ENCODE measurements around the gene LCE2D. TPM values are rescaled to one million over a fixed set of nuclear protein-coding genes. Genes with fewer than 3 reads are reported as not detected.

Gene LCE2D, protein sequence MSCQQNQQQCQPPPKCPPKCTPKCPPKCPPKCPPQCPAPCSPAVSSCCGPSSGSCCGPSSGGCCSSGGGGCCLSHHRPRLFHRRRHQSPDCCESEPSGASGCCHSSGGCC
- total RNA-seq (2022; extraction: Qiagen RNA extraction; ENCODE audit: low read depth): not detected in 5 replicates

DNA sequence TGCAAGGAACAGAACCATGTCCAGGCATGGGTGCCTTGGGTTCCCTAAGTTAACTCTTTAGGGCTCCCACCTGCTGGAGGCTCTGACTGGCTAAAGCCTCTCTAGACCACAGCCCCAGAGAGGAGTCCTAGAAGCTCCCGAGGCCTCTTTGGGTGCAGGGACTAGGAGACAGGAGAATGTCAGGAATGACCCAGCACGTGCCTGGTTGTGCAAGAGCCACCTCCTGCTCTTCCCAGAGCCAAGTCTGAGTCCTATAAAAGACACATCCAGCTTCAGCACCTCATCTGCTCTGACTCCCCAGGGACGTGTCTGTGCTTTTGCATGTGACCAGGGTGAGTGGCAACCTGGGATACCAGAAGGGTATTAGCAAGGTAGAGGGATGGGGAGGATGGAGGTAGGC, at the start of gene LCE2D:
Gene LCE2D, plus strand, starts transcription at position 283 of the 400 bp plus-strand sequence. CDS start 726 bp downstream, outside the sequence.

DNA sequence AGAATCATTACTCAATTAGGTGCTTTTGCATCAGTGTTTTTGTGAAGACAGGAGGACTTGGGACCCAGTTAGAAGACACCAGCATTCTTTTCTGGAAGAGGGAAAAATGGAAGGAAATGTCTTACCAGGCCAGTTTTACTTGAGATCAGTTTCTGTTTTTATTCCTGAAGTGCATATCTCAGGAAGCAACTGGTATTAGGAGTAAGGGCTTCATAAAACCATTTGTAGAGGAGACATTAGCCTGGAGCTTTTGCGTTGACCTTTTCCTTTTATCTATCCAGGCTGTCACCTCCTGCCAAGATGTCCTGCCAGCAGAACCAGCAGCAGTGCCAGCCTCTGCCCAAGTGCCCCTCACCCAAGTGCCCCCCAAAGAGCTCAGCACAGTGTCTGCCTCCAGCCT, 49.7 kb upstream of the LCE2D start, which contains the start of gene LCE3B:
Gene LCE3B, plus strand, starts transcription at position 301 of the 400 bp plus-strand sequence. Its CDS starts 0 bp downstream, at position 301.

DNA sequence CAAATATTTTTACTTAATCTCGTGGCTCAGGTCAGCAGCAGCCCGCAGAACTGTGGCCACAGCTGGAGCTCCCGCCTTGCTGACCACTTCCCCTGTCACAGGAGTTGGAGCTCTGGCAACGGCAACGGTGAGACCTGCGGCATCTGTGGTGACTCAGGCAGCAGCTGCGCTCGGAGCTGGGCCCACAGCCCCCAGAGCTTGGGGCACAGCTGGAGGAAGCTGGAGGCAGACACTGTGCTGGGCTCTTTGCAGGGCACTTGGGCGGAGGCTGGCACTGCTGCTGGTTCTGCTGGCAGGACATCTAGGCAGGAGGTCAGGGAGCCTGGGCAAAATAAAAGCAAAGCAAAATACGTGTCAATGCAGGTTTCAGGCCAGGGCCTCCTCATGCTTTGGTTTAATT, 40.4 kb upstream of the LCE2D start, which contains the start of gene LCE3A:
Gene LCE3A, minus strand, starts transcription at position 301 of the 400 bp plus-strand sequence. Its CDS starts 0 bp downstream, at position 301.

DNA sequence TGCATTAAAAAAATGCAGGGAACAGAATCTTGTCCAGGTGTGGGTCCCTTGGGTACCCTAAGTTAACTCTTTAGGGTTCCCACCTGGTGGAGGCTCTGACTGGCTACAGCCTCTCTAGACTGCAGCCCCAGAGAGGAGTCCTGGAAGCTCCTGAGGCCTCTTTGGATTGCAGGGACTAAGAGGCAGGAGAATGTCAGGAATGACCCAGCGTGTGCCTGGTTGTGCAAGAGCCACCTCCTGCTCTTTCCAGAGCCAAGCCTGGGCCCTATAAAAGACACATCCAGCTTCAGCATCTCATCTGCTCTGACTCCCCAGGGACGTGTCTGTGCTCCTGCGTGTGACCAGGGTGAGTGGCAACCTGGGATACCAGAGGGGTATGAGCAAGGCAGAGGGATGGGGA, 11.8 kb downstream of the LCE2D start, which contains the start of gene LCE2C:
Gene LCE2C, plus strand, starts transcription at position 297 of the 400 bp plus-strand sequence. CDS start 737 bp downstream, outside the sequence.

DNA sequence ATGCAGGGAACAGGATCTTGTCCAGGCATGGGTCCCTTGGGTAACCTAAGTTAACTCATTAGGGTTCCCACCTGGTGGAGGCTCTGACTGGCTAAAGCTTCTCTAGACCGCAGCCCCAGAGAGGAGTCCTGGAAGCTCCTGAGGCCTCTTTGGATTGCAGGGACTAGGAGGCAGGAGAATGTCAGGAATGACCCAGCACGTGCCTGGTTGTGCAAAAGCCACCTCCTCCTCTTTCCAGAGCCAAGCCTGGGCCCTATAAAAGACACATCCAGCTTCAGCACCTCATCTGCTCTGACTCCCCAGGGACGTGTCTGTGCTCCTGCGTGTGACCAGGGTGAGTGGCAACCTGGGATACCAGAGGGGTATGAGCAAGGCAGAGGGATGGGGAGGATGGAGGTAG, 22.6 kb downstream of the LCE2D start, which contains the start of gene LCE2B:
Gene LCE2B, plus strand, starts transcription at position 301 of the 400 bp plus-strand sequence. CDS start 721 bp downstream, outside the sequence.

DNA sequence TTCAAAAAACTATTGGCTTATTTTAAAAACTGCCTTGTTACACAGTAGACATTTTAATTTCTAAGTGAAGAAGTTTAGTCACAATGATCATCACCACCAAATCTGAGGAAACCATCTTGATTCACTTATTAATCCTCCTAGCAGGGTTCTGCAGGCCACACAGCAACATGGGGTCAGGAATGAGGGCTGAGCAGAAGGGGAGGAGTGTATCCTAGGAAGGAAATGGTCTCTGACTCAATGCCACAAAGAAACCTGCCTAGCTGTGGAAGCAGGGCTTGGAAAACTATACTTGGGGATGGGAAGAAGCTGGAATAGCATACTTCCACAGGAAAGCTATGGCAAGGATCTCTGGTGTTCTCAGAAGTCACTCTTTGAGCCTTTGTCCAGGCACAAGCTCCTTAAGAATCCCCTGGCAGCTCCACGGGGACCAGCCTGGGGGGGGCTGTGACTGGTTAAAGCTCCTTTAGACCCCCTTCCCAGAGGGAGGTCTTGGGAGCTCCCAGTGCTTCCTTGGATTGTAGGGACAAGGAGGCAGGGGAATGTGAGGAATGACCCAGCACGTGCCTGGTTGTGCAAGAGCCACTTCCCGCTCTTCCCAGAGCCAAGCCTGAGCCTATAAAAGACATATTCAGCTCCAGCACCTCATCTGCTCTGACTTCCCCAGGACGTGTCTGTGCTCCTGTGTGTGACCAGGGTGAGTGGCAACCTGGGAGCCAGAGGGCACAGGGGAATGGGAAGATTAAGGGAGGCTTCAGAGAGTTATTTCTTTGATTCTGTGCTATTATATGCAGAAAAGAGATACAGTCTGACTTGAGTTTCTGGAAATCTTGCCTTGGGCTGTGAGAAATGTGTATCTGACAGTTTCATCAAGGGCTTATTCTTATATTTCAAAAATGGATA, 34.8 kb downstream of the LCE2D start, which contains the start of gene LCE2A:
Gene LCE2A, plus strand, starts transcription at position 645 of the 900 bp plus-strand sequence. CDS start 557 bp downstream, outside the sequence.

DNA sequence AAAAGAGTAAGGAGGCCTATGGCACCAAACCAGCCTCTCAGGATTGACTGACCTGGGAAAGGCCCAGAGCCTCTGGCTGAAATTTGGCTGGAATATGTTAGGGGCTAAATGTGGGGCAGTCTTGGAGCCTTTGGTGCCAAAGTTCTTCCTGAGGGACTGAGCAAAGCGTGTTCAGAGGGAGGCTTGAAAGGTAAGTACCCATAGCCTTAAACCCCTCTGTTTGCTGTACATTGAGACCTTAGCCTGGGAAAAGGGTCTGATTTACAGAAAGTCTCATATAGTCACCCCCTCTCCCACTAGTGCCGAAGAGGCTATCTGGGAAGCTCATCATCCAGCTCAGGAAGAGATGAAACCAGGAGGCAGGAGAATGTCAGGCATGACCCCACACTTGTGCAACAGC, 44.7 kb downstream of the LCE2D start, which contains the start of gene LCE4A:
Gene LCE4A, plus strand, starts transcription at position 301 of the 400 bp plus-strand sequence. CDS start 916 bp downstream, outside the sequence.

Other genes starting within 250 kb of the LCE2D start
- not detected in 5 replicates for gene CRNN, start 249.1 kb upstream of the LCE2D start, total RNA-seq (2022; extraction: Qiagen RNA extraction; ENCODE audit: low read depth)
- gene LCE5A, start 152.6 kb upstream of the LCE2D start, total RNA-seq (2022; extraction: Qiagen RNA extraction; ENCODE audit: low read depth): 0.18 TPM in 1 of 5 replicates, not detected in the others
- gene CRCT1, start 148.9 kb upstream of the LCE2D start, total RNA-seq (2022; extraction: Qiagen RNA extraction; ENCODE audit: low read depth): 0.24 to 0.57 TPM (median 0.48 TPM) in 3 of 5 replicates, not detected in the others
- not detected in 5 replicates for gene LCE3E, start 96.6 kb upstream of the LCE2D start, total RNA-seq (2022; extraction: Qiagen RNA extraction; ENCODE audit: low read depth)
- gene LCE3D, start 82.9 kb upstream of the LCE2D start, total RNA-seq (2022; extraction: Qiagen RNA extraction; ENCODE audit: low read depth): 0.34 to 0.80 TPM (median 0.59 TPM) in 5 replicates
- gene LCE3C, start 63.1 kb upstream of the LCE2D start, total RNA-seq (2022; extraction: Qiagen RNA extraction; ENCODE audit: low read depth): not detected in 5 replicates
- not detected in 5 replicates for gene LCE3B, start 49.6 kb upstream of the LCE2D start, total RNA-seq (2022; extraction: Qiagen RNA extraction; ENCODE audit: low read depth)
- gene LCE3A, start 40.3 kb upstream of the LCE2D start, total RNA-seq (2022; extraction: Qiagen RNA extraction; ENCODE audit: low read depth): not detected in 5 replicates
- gene LCE2C, start 11.9 kb downstream of the LCE2D start, total RNA-seq (2022; extraction: Qiagen RNA extraction; ENCODE audit: low read depth): not detected in 5 replicates
- not detected in 5 replicates for gene LCE2B, start 22.7 kb downstream of the LCE2D start, total RNA-seq (2022; extraction: Qiagen RNA extraction; ENCODE audit: low read depth)
- gene LCE2A, start 35.0 kb downstream of the LCE2D start, total RNA-seq (2022; extraction: Qiagen RNA extraction; ENCODE audit: low read depth): not detected in 5 replicates
- not detected in 5 replicates for gene LCE4A, start 44.8 kb downstream of the LCE2D start, total RNA-seq (2022; extraction: Qiagen RNA extraction; ENCODE audit: low read depth)
- not detected in 5 replicates for gene KPRP, start 94.6 kb downstream of the LCE2D start, total RNA-seq (2022; extraction: Qiagen RNA extraction; ENCODE audit: low read depth)
- gene LCE1F, start 111.8 kb downstream of the LCE2D start, total RNA-seq (2022; extraction: Qiagen RNA extraction; ENCODE audit: low read depth): not detected in 5 replicates
- not detected in 5 replicates for gene LCE1E, start 122.9 kb downstream of the LCE2D start, total RNA-seq (2022; extraction: Qiagen RNA extraction; ENCODE audit: low read depth)
- gene LCE1D, start 133.3 kb downstream of the LCE2D start, total RNA-seq (2022; extraction: Qiagen RNA extraction; ENCODE audit: low read depth): not detected in 5 replicates
- gene LCE1C, start 143.3 kb downstream of the LCE2D start, total RNA-seq (2022; extraction: Qiagen RNA extraction; ENCODE audit: low read depth): not detected in 5 replicates
- gene LCE1B, start 148.6 kb downstream of the LCE2D start, total RNA-seq (2022; extraction: Qiagen RNA extraction; ENCODE audit: low read depth): not detected in 5 replicates
- not detected in 5 replicates for gene LCE1A, start 164.1 kb downstream of the LCE2D start, total RNA-seq (2022; extraction: Qiagen RNA extraction; ENCODE audit: low read depth)
- not detected in 5 replicates for gene LCE6A, start 179.5 kb downstream of the LCE2D start, total RNA-seq (2022; extraction: Qiagen RNA extraction; ENCODE audit: low read depth)
- not detected in 5 replicates for gene LCE7A, start 196.6 kb downstream of the LCE2D start, total RNA-seq (2022; extraction: Qiagen RNA extraction; ENCODE audit: low read depth)
- gene SMCP, start 214.9 kb downstream of the LCE2D start, total RNA-seq (2022; extraction: Qiagen RNA extraction; ENCODE audit: low read depth): not detected in 5 replicates
- gene IVL, start 245.2 kb downstream of the LCE2D start, total RNA-seq (2022; extraction: Qiagen RNA extraction; ENCODE audit: low read depth): 0.03 TPM in 1 of 5 replicates, not detected in the others

Measured in A549 treated with CpdA at 1 μM for 4 hours (cell line).